ENCODE data around the gene ZNF169.
"Not testable (repeated sequence)": the region's sequence is repeated elsewhere in the genome, so short reads cannot be mapped to it uniquely, and the experiment has no call there.

Gene ZNF169

DNA sequence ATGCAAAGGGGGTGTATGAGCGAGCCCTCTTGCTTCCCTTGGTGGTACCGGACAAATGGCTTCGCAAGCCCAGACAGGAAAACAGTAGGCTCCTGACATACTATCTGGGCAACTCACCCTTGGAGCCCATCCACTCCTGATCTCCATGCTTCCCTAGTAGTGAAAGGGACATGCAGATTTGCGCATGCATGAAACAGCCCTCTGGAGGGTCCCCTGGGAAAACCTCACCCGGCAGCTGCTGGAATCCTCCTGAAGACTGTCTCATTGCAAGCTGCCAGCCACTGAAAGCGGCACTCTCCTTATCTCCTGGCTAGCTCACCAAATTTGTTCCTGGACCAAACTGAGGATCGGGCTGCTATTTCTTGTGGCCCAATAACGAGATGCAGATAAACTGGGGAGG, 10.2 kb downstream of the ZNF169 start:
- H3K27me3 Mint-ChIP-seq: no peaks in the 10 kb centered on the region
- H3K4me1 Mint-ChIP-seq (ENCODE audit: low read depth): peaks cover 13% of the 10 kb centered on the region
- peaks cover 41% of the 10 kb centered on the region for H3K36me3 Mint-ChIP-seq (ENCODE audit: low read depth)
- H3K27ac Mint-ChIP-seq: no peak overlapping the region
- H3K4me3 Mint-ChIP-seq: no peak overlapping the region
- H3K9me3 Mint-ChIP-seq: peaks cover 9% of the 10 kb centered on the region

GRCh38 chr9:94270009-94270408, 10.9 kb downstream of the ZNF169 start:
- H3K27ac Mint-ChIP-seq: no peak overlapping the region
- H3K36me3 Mint-ChIP-seq (ENCODE audit: low read depth): peaks cover 39% of the 10 kb centered on the region
- no peaks in the 10 kb centered on the region for H3K27me3 Mint-ChIP-seq
- H3K4me3 Mint-ChIP-seq: no peak overlapping the region
- H3K4me1 Mint-ChIP-seq (ENCODE audit: low read depth): peaks cover 13% of the 10 kb centered on the region
- H3K9me3 Mint-ChIP-seq: peaks cover 9% of the 10 kb centered on the region

DNA sequence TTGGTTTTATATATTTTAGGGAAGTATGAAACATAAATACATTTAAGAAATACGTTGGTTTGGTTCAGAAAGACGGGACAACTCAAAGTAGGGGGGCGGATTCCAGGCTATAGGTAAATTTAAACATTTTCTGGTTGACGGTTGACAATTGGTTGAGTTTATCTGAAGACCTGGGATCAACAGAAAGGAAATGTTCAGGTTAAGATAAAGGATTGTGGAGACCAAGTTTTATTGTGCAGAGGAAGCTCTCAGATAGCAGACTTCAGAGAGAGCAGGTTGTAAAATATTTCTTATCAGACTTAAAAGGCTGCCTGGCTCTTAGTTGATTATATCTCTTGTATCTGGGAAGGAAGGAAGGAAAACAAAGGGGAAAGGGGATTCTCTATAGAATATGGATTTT, 17.9 kb downstream of the ZNF169 start:
- H3K27me3 Mint-ChIP-seq, H3K27ac Mint-ChIP-seq, H3K9me3 Mint-ChIP-seq, H3K4me3 Mint-ChIP-seq: not testable (repeated sequence)
- Mint-ChIP-seq H3K36me3 (ENCODE audit: low read depth) (peaks cover 73% of the 10 kb centered on the region), H3K4me1 (ENCODE audit: low read depth) (peaks cover 15% of the 10 kb centered on the region)

GRCh38 chr9:94277885-94278536, 18.9 kb downstream of the ZNF169 start:
- Mint-ChIP-seq H3K36me3 (ENCODE audit: low read depth) (peaks cover 82% of the 10 kb centered on the region), H3K4me3 (no peak overlapping the region), H3K27ac (no peak overlapping the region), H3K27me3 (no peaks in the 10 kb centered on the region), H3K4me1 (ENCODE audit: low read depth) (peaks cover 7% of the 10 kb centered on the region), H3K9me3 (peaks cover 9% of the 10 kb centered on the region)

GRCh38 chr9:94280409-94280989, 21.4 kb downstream of the ZNF169 start:
- Mint-ChIP-seq H3K4me1 (ENCODE audit: low read depth) (peaks cover under 1% of the 10 kb centered on the region), H3K4me3 (no peak overlapping the region), H3K36me3 (ENCODE audit: low read depth) (peaks cover 83% of the 10 kb centered on the region), H3K27me3 (no peaks in the 10 kb centered on the region), H3K27ac (no peak overlapping the region), H3K9me3 (peaks cover 9% of the 10 kb centered on the region)

- Mint-ChIP-seq H3K27me3 (no peaks in the 10 kb centered on the region), H3K4me3 (no peak overlapping the region), H3K36me3 (ENCODE audit: low read depth) (peaks cover 81% of the 10 kb centered on the region), H3K27ac (no peak overlapping the region), H3K4me1 (ENCODE audit: low read depth) (no peaks in the 10 kb centered on the region), H3K9me3 (peaks cover 9% of the 10 kb centered on the region)
These were observed 22.0 kb downstream of the ZNF169 start for GRCh38 chr9:94281101-94281500.

DNA sequence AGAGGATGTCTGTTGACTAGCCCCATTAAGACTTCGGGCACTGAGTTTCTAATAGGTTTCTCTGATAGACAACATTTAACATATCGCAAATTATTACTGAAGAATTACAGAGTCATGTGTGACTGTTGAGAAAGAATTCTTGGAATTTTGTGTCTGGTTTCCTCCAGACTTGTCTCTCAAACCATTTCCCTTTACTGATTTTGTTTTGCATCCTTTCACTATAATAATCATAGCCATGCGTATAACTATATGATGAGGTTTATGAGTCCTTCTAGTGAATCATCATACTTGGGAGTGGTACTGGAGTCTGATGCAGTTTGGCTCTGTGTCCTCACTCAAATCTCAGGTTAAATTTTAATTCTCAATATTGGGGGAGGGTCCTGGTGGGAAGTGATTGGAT, 27.0 kb downstream of the ZNF169 start:
- no peaks in the 10 kb centered on the region for H3K27me3 Mint-ChIP-seq
- H3K36me3 Mint-ChIP-seq (ENCODE audit: low read depth): peaks cover 72% of the 10 kb centered on the region
- peaks cover under 1% of the 10 kb centered on the region for H3K9me3 Mint-ChIP-seq
- no peak overlapping the region for H3K4me3 Mint-ChIP-seq
- H3K4me1 Mint-ChIP-seq (ENCODE audit: low read depth): no peaks in the 10 kb centered on the region
- no peak overlapping the region for H3K27ac Mint-ChIP-seq

GRCh38 chr9:94287877-94288513, 28.9 kb downstream of the ZNF169 start:
- Mint-ChIP-seq H3K9me3 (peaks cover 3% of the 10 kb centered on the region), H3K27me3 (no peaks in the 10 kb centered on the region), H3K4me1 (ENCODE audit: low read depth) (no peaks in the 10 kb centered on the region), H3K27ac (no peak overlapping the region), H3K36me3 (ENCODE audit: low read depth) (peaks cover 70% of the 10 kb centered on the region), H3K4me3 (no peak overlapping the region)

DNA sequence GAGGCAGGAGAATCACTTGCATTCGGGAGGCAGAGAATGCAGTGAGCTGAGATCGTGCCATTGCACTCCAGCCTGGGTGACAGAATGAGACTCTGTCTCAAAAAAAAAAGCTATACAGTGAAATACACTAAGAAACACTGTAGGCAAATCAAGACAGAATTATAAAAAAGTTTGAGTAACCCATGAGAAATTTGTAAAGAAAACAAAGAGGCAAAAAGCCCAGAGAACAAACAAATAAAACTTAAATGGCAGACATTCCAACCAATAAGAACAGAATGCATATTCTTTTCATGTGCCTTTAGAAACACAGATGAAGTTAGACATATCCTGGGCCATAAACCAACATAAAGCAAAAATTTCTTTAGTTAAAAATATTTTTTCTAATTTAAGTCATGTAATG, 30.6 kb downstream of the ZNF169 start:
- Mint-ChIP-seq H3K27ac (no peak overlapping the region), H3K27me3 (no peaks in the 10 kb centered on the region), H3K4me1 (ENCODE audit: low read depth) (no peaks in the 10 kb centered on the region), H3K36me3 (ENCODE audit: low read depth) (peaks cover 74% of the 10 kb centered on the region), H3K4me3 (no peak overlapping the region), H3K9me3 (peaks cover 3% of the 10 kb centered on the region)

DNA sequence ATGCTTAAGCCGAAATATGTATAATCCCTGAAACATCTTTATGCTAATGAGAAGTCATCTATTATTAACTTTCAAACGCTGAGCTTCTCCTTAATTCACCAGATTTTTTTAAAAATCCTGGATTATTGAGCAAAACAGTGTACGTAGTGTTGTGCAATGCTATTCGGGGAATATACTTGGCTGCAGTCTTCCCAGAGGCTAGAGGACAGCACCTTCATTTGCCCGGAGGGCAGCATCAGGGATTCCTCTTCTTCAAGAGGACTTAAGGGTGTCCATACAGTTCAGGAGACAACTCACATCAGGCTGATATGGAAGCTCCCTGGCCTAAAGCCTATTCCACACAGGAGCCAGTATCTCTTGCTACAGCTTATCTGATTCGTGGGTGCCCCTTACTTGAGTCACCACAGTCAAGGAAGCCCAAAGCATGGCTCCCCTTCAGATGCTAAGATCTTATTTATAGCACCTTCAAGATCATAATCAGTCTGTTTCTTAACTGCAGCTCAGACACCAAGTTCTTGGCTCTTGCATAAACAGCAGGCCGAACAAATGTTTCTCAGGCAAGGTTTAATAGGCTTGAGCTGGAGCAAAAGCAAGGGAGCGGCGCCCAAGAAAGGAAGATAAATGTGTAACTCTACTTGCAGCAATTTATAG, 40.0 kb downstream of the ZNF169 start:
- H3K9me3 Mint-ChIP-seq: no peaks in the 10 kb centered on the region
- H3K27ac Mint-ChIP-seq: no peak overlapping the region
- H3K4me3 Mint-ChIP-seq: no peak overlapping the region
- no peaks in the 10 kb centered on the region for H3K27me3 Mint-ChIP-seq
- no peaks in the 10 kb centered on the region for H3K4me1 Mint-ChIP-seq (ENCODE audit: low read depth)
- H3K36me3 Mint-ChIP-seq (ENCODE audit: low read depth): peaks cover 32% of the 10 kb centered on the region

DNA sequence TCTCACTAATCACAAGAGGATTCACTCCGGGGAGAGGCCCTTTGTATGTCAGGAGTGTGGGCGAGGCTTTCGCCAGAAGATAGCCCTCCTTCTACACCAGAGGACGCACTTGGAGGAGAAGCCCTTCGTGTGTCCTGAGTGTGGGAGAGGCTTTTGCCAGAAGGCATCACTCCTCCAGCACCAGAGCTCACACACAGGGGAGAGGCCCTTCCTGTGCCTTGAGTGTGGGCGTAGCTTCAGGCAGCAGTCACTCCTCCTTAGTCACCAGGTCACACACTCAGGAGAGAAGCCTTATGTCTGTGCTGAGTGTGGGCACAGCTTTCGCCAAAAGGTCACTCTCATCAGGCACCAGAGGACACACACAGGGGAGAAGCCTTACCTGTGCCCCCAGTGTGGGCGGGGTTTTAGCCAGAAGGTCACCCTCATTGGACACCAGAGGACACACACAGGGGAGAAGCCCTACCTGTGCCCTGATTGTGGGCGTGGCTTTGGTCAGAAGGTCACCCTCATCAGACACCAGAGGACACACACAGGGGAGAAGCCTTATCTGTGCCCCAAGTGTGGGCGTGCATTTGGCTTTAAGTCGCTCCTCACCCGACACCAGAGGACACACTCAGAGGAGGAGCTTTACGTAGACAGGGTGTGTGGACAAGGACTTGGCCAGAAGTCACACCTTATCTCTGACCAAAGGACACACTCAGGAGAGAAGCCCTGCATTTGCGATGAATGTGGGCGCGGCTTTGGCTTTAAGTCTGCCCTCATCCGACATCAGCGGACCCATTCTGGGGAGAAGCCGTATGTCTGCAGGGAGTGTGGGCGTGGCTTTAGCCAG, 41.6 kb downstream of the ZNF169 start:
- Mint-ChIP-seq H3K36me3 (ENCODE audit: low read depth) (peaks cover 21% of the 10 kb centered on the region), H3K4me1 (ENCODE audit: low read depth) (no peaks in the 10 kb centered on the region), H3K27ac (no peak overlapping the region), H3K9me3 (no peaks in the 10 kb centered on the region), H3K27me3 (no peaks in the 10 kb centered on the region), H3K4me3 (no peak overlapping the region)

GRCh38 chr9:94301583-94301982, 42.5 kb downstream of the ZNF169 start:
- Mint-ChIP-seq H3K4me3 (no peak overlapping the region), H3K27ac (no peak overlapping the region), H3K9me3 (no peaks in the 10 kb centered on the region), H3K27me3 (no peaks in the 10 kb centered on the region), H3K36me3 (ENCODE audit: low read depth) (peaks cover 17% of the 10 kb centered on the region), H3K4me1 (ENCODE audit: low read depth) (no peaks in the 10 kb centered on the region)

DNA sequence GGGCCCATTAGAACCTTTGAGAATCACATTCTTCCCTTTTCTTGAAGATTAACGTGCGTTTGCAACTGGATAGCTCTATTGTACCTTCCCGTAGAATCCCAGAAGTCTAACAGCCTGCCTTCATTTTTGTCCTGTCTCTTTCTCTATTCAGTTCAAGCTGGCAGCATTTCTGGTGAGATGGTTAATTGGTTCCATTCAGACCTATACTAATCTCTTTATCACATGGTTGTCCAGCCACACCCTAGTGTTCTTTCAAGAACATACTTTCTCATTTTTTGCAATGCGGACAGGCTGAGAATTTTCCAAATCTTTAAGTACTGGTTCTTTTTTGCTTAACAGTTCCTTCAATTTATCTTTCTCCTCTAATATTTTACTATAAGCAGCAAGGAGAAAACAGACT, 43.3 kb downstream of the ZNF169 start:
- no peak overlapping the region for H3K27ac Mint-ChIP-seq

GRCh38 chr9:94303321-94303720, 44.2 kb downstream of the ZNF169 start:
- H3K27ac Mint-ChIP-seq: no peak overlapping the region
- no peaks in the 10 kb centered on the region for H3K27me3 Mint-ChIP-seq
- H3K36me3 Mint-ChIP-seq (ENCODE audit: low read depth): peaks cover 12% of the 10 kb centered on the region
- H3K9me3 Mint-ChIP-seq: no peaks in the 10 kb centered on the region
- no peaks in the 10 kb centered on the region for H3K4me1 Mint-ChIP-seq (ENCODE audit: low read depth)
- H3K4me3 Mint-ChIP-seq: no peak overlapping the region

More for the DNA sequence above, 43.3 kb downstream of the ZNF169 start:
- Mint-ChIP-seq H3K4me3 (no peak overlapping the region), H3K4me1 (ENCODE audit: low read depth) (no peaks in the 10 kb centered on the region), H3K9me3 (no peaks in the 10 kb centered on the region), H3K36me3 (ENCODE audit: low read depth) (peaks cover 12% of the 10 kb centered on the region), H3K27me3 (no peaks in the 10 kb centered on the region)

Data from stimulated activated naive CD8-positive, alpha-beta T cell treated with anti-CD3 and anti-CD28 coated beads, Interleukin-15, Interleukin-2, amounts not matched to agents 100 ng/mL and 50 ng/mL, for 24 hours (primary cell).